GM18909 (cell line): Measurements from ENCODE around the gene GTF2A1L.
"Not testable (repeated sequence)": the region's sequence is repeated elsewhere in the genome, so short reads cannot be mapped to it uniquely, and the experiment has no call there.

Source experiments
- ATAC-seq: cut with Tn5 transposase; IDR thresholded peaks from one replicate; pipeline ENCODE4 v1.9.1; 2021; ENCODE audit warnings: mild to moderate bottlenecking; ENCODE audit not compliant: unreplicated experiment, poor library complexity

Gene GTF2A1L

DNA sequence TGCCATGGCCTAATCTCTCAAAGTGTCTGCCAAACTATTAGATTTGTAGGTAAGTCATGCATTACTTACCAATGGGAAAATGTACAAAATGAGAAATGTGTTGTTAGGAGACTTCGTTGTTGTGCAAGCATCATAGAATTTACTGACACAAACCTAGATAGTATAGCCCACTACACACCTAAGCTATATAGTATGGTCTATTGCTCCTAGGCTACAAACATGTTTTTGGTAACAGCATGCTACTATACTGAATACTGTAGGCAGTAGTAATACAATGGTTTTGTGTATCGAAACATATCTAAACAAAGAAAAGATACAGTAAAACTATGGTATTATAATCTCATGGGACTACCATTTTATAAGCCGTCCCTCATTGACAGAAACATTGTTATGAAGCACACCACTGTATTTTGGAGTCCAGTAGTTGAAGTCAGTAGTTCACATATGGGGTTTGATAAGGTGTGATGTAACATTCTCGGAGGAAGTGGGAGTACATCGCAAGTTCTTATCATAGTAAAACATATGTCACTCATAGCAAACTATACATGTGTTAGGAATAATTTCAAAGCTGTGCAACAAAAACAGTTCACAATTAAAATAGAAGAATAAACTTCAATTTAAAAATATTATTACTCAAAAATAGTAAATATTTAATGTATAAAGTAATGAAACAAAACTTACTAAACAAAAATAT is 12.0 kb upstream of the GTF2A1L start:
- ATAC-seq = no peak

DNA sequence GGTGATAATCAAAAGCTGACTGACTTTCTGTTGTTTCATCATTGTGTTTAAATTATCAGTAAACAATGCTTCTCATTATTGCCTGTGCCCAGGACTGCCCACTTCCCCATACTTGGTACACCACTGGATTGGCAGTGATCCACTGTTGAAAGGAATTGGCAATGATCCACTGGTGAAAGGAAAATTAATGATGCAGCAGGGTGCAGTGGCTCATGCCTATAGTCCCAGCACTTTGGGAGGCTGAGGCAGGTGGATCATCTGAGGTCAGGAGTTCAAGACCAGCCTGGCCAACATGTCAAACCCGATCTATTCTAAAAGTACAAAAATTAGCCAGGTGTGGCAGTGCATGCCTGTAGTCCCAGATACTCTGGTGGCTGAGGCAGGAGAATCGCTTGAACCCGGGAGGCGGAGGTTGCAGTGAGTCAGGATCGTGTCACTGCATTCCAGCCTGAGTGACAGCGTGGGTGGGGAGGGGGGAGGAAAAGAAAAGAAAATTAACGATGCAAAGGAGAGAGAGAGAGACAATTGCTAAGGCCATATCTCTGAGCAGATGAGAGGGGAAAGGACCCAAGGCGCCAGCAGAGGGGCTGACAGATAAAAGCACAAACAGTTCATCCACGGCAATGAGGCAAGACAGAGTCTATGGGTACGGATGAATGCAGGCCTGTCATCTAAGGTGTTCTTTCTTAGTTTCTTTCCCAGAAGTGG is 10.2 kb upstream of the GTF2A1L start:
- no peak for ATAC-seq

DNA sequence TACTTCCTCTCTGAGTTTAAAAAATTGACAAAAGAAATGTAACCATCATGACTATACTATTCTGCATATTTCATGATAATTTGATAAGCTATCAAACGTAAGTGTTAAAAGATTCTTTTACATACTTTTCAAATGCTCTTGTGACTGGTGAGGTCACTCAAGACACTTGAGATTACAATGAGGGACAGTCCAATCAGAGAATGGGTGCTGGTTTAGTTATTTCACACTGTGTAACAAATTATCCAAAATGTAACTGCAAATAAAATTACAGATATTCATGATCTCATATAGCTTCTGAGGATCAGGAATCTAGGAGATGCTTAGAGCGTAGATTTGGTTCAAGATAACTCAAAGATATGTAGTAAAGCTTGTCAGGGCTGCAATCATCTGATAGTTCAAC is 4.4 kb upstream of the GTF2A1L start:
- no peak for ATAC-seq

DNA sequence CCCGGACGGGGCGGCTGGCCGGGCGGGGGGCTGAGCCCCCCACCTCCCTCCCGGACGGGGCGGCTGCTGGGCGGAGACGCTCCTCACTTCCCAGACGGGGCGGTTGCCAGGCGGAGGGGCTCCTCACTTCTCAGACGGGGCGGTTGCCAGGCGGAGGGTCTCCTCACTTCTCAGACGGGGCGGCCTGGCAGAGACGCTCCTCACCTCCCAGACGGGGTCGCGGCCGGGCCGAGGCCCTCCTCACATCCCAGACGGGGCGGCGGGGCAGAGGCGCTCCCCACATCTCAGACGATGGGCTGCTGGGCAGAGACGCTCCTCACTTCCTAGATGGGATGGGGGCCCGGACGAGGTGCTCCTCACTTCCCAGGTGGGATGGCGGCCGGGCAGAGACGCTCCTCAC is 3.1 kb upstream of the GTF2A1L start:
- ATAC-seq = not testable (repeated sequence)

GRCh38 chr2:48619526-48619925 is 1.9 kb downstream of the GTF2A1L start:
- ATAC-seq = no peak

DNA sequence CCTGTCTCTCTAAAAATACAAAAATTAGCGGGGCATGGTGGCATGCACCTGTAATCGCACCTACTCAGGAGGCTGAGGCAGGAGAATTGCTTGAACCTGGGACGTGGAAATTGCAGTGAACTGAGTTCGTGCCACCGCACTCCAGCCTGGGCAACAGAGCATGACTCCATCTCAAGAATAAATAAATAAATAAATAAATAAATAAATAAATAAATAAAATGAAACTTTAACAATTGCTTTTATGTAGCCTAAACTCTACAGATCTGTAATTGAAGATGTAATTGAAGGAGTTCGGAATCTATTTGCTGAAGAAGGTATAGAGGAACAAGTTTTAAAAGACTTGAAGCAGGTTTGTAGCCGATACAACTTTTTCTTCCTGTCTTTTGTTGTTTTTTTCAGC is 2.9 kb downstream of the GTF2A1L start:
- no peak for ATAC-seq

- not testable (repeated sequence) for ATAC-seq
Measured at GRCh38 chr2:48622691-48623090, 5.0 kb downstream of the GTF2A1L start.

DNA sequence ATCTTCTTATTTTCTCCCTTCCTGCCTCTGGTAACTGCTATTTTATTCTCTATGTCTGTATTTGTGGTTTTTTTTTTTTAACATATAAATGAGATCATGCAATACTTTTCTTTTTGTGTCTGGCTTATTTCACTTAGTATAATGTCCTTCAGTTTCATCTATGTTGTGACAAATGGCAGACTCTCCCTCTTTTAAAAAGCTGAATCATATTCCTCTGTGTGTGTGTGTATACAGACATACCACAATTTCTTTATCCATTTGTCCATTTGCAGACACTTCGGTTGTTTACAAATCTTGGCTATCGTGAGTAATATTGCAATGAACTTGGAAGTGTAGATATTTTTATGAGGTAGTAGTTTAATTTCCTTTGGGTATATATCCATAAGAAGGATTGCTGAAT is 7.0 kb downstream of the GTF2A1L start:
- no peak for ATAC-seq

DNA sequence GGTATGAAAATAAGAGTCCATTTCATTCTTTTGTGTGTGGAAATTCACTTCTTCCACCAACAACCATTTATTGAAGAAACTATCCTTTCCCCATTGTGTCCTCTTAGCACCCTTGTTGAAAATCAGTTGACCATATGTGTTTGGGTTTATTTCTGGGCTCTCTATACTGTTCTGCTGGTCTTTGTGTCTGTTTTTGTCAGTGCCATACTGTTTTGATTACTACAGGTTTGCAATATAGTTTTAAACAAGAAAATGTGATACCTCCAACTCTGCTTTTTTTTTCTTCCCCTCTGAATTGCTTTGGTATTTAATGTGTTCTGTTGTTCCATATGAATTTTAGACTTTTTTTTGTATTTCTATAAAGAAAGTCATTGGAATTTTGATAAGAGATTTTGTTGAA is 8.4 kb downstream of the GTF2A1L start:
- ATAC-seq = no peak

- ATAC-seq = no peak
Measured at GRCh38 chr2:48633143-48633542, 15.5 kb downstream of the GTF2A1L start.

- ATAC-seq = no peak
Measured at GRCh38 chr2:48635786-48636185, 18.1 kb downstream of the GTF2A1L start.

DNA sequence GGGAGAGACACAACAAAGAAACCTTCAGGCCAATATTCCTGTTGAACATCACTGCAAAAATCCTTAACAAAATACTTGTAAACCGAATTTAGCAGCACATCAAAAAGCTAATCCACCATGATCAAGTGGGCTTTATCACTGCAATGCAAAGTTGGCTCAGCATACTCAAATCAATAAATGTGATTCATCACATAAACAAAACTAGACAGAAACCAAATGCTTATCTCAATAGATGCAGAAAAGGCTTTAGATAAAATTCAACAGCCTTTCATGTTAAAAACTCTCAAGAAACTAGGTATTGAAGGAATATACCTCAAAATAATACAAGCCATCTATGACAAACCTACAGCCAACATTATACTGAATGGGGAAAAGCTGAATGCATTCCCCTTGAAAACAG is 20.6 kb downstream of the GTF2A1L start:
- ATAC-seq = no peak

DNA sequence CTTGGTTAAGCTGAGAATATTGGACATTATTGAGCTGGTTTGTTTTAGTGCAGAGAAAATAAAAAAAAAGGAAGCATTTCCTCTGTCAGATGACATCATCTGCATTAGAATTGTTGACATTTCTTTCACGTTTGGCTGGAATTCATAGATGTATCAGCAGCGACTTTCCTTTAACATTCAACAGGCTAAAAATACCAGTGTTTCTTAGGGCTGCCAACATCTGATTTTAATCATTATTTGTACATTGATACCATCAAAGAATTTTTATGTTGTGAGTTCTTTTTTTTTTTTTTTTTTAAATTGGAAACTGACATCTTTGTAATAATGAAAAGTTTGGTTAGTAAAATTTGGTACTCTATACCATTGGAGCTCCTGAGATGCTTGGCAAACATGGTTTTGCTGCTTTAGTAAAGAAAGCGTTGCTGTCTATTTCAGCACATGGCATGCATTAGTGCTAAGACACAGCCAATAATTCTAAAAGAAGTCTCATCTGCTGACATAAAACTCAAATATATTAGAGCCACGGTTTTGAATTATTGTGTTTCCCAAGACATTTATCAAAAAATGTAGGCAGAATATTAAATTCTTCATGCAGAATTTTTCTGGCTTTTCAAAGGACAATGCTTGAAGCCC is 33.6 kb downstream of the GTF2A1L start:
- no peak for ATAC-seq

- ATAC-seq = peak; percentile 97
Measured at GRCh38 chr2:48668992-48669391, 51.3 kb downstream of the GTF2A1L start.

GRCh38 chr2:48673581-48673980 is 55.9 kb downstream of the GTF2A1L start:
- no peak for ATAC-seq

DNA sequence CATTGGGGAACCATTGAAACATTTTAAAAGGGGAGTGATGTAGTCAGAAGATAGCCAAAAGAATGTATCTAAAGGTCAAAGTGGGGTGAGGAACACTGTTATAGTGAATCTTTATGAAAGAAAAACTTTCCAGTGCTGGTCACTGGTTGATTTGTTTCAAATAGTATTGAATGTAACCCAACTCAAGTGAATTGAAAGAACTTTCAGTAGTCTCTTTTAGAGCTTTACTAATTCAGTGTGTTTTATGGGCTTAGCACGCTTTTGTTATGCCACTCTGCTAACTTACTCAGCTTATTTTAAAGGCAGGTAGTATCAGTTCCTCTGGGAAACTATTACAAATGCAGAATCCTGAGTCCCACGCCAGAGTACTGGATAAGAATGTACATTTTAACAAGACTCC is 57.3 kb downstream of the GTF2A1L start:
- peak; percentile 53 for ATAC-seq

- no peak for ATAC-seq
Measured at GRCh38 chr2:48677450-48677849, 59.8 kb downstream of the GTF2A1L start.

DNA sequence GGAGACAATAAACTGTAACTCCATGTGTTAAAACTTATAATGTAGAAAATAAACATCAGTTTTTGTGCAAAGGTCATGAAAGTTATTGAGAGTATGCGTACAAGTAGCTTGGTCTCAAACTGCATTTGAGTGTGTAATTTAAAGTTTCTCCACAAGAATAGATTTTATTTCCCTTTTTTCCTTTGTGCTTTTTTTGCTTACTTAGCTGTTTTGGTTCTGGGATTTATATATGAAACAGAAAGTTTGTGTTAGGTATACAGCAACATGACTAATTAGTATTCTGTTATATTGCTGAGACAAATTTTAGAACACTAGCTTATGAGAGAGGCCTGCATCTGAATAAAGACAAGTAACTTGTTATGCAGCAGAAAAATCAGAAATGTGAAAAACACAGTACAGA is 67.5 kb downstream of the GTF2A1L start:
- no peak for ATAC-seq

- no peak for ATAC-seq
Measured at GRCh38 chr2:48691935-48692691, 74.5 kb downstream of the GTF2A1L start.

GRCh38 chr2:48693066-48693465 is 75.4 kb downstream of the GTF2A1L start:
- ATAC-seq = no peak

- no peak for ATAC-seq
Measured at GRCh38 chr2:48693645-48694044, 76.0 kb downstream of the GTF2A1L start.
